Measurements from ENCODE around the gene GRIN2B.

- TF ChIP-seq CTCF (IDR thresholded peaks at IDR 0.05; ENCODE audit: low read length) (peak; percentile 23; the same call in 1 of the 2 replicates), EZH2 (optimal IDR thresholded peaks at IDR 0.05; ENCODE audit: low read depth, low read length) (no peak), EZH2phosphoT487 (IDR thresholded peaks at IDR 0.05; ENCODE audit: low read length) (no peak)
Measured at GRCh38 chr12:13962699-13963098, 18.7 kb downstream of the GRIN2B start.
